NCI-H1694 (cell line): Measurements from ENCODE around the gene THOC2.
"Not testable (repeated sequence)": the region's sequence is repeated elsewhere in the genome, so short reads cannot be mapped to it uniquely, and the experiment has no call there.

Source experiments
- DNase-seq: peaks from one replicate; lab custom pipeline; 2025; lab: John Stamatoyannopoulos, UW

The THOC2 gene

GRCh38 chrX:123675154-123675553 is 57.7 kb downstream of the THOC2 start:
- no peak for DNase-seq

- no peak for DNase-seq
Measured at GRCh38 chrX:123673813-123674212, 59.0 kb downstream of the THOC2 start.

GRCh38 chrX:123665197-123665596 is 67.7 kb downstream of the THOC2 start:
- no peak for DNase-seq

- DNase-seq, result not testable (repeated sequence)
Measured at GRCh38 chrX:123664467-123665167, 68.2 kb downstream of the THOC2 start.

GRCh38 chrX:123663720-123664119 is 69.1 kb downstream of the THOC2 start:
- not testable (repeated sequence) for DNase-seq

- not testable (repeated sequence) for DNase-seq
Measured at GRCh38 chrX:123656507-123656906, 76.3 kb downstream of the THOC2 start.

- DNase-seq, result not testable (repeated sequence)
Measured at GRCh38 chrX:123648811-123649181, 84.1 kb downstream of the THOC2 start.

- DNase-seq, result no peak
Measured at GRCh38 chrX:123648028-123648810, 84.6 kb downstream of the THOC2 start.

- DNase-seq, result no peak
Measured at GRCh38 chrX:123647244-123647643, 85.6 kb downstream of the THOC2 start.

GRCh38 chrX:123629502-123629901 is 103.3 kb downstream of the THOC2 start:
- DNase-seq, result no peak

GRCh38 chrX:123626962-123627361 is 105.9 kb downstream of the THOC2 start:
- no peak for DNase-seq

- no peak for DNase-seq
Measured at GRCh38 chrX:123625952-123626351, 106.9 kb downstream of the THOC2 start.

- no peak for DNase-seq
Measured at GRCh38 chrX:123625477-123625876, 107.4 kb downstream of the THOC2 start.

- no peak for DNase-seq
Measured at GRCh38 chrX:123617007-123617406, 115.8 kb downstream of the THOC2 start.

GRCh38 chrX:123610915-123611314 is 121.9 kb downstream of the THOC2 start:
- DNase-seq, result no peak

GRCh38 chrX:123607806-123608205 is 125.0 kb downstream of the THOC2 start:
- DNase-seq, result no peak

- DNase-seq, result no peak
Measured at GRCh38 chrX:123607270-123607669, 125.6 kb downstream of the THOC2 start.

GRCh38 chrX:123603491-123603890 is 129.4 kb downstream of the THOC2 start:
- DNase-seq, result no peak

GRCh38 chrX:123601437-123601836 is 131.4 kb downstream of the THOC2 start:
- no peak for DNase-seq

- no peak for DNase-seq
Measured at GRCh38 chrX:123600181-123600580, 132.7 kb downstream of the THOC2 start.

- no peak for DNase-seq
Measured at GRCh38 chrX:123590842-123591486, 141.9 kb downstream of the THOC2 start.

GRCh38 chrX:123588723-123589122 is 144.1 kb downstream of the THOC2 start:
- no peak for DNase-seq

- no peak for DNase-seq
Measured at GRCh38 chrX:123581586-123581985, 151.3 kb downstream of the THOC2 start.
